Measurements from ENCODE around the gene HPSE2.

HPSE2 gene

GRCh38 chr10:98446661-98447221 is 788.9 kb downstream of the HPSE2 start, which contains the start of gene HPS1:
Gene HPS1, minus strand, starts transcription at chr10:98446935. Its CDS starts 3,695 bp downstream, at chr10:98443240.
- TF ChIP-seq CTCF (IDR thresholded peaks at IDR 0.05; ENCODE audit: borderline replicate concordance, extremely low read depth, low read length, poor library complexity, severe bottlenecking), result peak; percentile 7
- no peak for TF ChIP-seq EZH2 (IDR thresholded peaks at IDR 0.05; ENCODE audit: borderline replicate concordance, low read depth, low read length, severe bottlenecking)
- peak; percentile 88 for DNase-seq

GRCh38 chr10:98446151-98446660 is 789.4 kb downstream of the HPSE2 start:
- Histone ChIP-seq H3K9ac (ENCODE audit: low read depth, low read length) (peak overlapping the region; percentile 84), H2AFZ (ENCODE audit: low read depth, low read length) (peak overlapping the region; percentile 100)
- no peak for DNase-seq

More at GRCh38 chr10:98446661-98447221, 788.9 kb downstream of the HPSE2 start, which contains the start of gene HPS1:
- Histone ChIP-seq H3K27me3 (ENCODE audit: insufficient read depth, low read length, poor library complexity) (peaks cover 5% of the 10 kb centered on the region), H4K20me1 (ENCODE audit: insufficient read depth, low read length) (no peaks in the 10 kb centered on the region; the same call in 1 of the 2 replicates), H3K79me2 (ENCODE audit: insufficient read depth, low read length) (peaks cover 31% of the 10 kb centered on the region), H3K4me1 (ENCODE audit: insufficient read depth, low read length) (peaks cover 32% of the 10 kb centered on the region), H3K9ac (ENCODE audit: low read depth, low read length) (peak within 1 kb of the TSS; percentile 84), H3K9me3 (ENCODE audit: insufficient read depth, low read length, severe bottlenecking) (no peaks in the 10 kb centered on the region), H3K27ac (ENCODE audit: low read length) (peak within 1 kb of the TSS; percentile 93), H3K36me3 (ENCODE audit: insufficient read depth, low read length) (peaks cover 36% of the 10 kb centered on the region), H3K4me2 (ENCODE audit: insufficient read depth, low read length) (peak within 1 kb of the TSS; percentile 85), H3K4me3 (ENCODE audit: low read depth in 1 of 2, low read length in 2 of 2) (peak within 1 kb of the TSS; percentile 70 to 99), H2AFZ (ENCODE audit: low read depth, low read length) (peak within 1 kb of the TSS; percentile 100)
- ATAC-seq (ENCODE audit: insufficient read depth, low read depth), result peak; percentile 94

GRCh38 chr10:98445200-98445812 is 790.3 kb downstream of the HPSE2 start:
- peaks cover 46% of the 10 kb centered on the region for H3K36me3 ChIP-seq (ENCODE audit: insufficient read depth, low read length)
- no peak for DNase-seq
- peak overlapping the region; percentile 85 for H3K4me2 ChIP-seq (ENCODE audit: insufficient read depth, low read length)
- H3K27ac ChIP-seq (ENCODE audit: low read length), result 0 out of 2 replicates have a peak overlapping the region, but pooled peaks have one; percentile 93
- no peak for ATAC-seq (ENCODE audit: insufficient read depth, low read depth)
- H4K20me1 ChIP-seq (ENCODE audit: insufficient read depth, low read length), result no peaks in the 10 kb centered on the region; the same call in 1 of the 2 replicates
- no peak for TF ChIP-seq EZH2 (IDR thresholded peaks at IDR 0.05; ENCODE audit: borderline replicate concordance, low read depth, low read length, severe bottlenecking)
- no peak for TF ChIP-seq CTCF (IDR thresholded peaks at IDR 0.05; ENCODE audit: borderline replicate concordance, extremely low read depth, low read length, poor library complexity, severe bottlenecking)
- H3K4me1 ChIP-seq (ENCODE audit: insufficient read depth, low read length), result peaks cover 32% of the 10 kb centered on the region
- peaks cover under 1% of the 10 kb centered on the region for H3K27me3 ChIP-seq (ENCODE audit: insufficient read depth, low read length, poor library complexity)
- no peaks in the 10 kb centered on the region for H3K9me3 ChIP-seq (ENCODE audit: insufficient read depth, low read length, severe bottlenecking)
- no peak overlapping the region for H2AFZ ChIP-seq (ENCODE audit: low read depth, low read length)
- peak overlapping the region; percentile 84 for H3K9ac ChIP-seq (ENCODE audit: low read depth, low read length)
- peak overlapping the region in 1 of 2 experiments; percentile 99; a peak in 2 of 4 replicates for H3K4me3 ChIP-seq (ENCODE audit: low read depth in 1 of 2, low read length in 2 of 2)
- H3K79me2 ChIP-seq (ENCODE audit: insufficient read depth, low read length), result peaks cover 31% of the 10 kb centered on the region

More at GRCh38 chr10:98446151-98446660, 789.4 kb downstream of the HPSE2 start:
- peaks cover 32% of the 10 kb centered on the region for H3K4me1 ChIP-seq (ENCODE audit: insufficient read depth, low read length)
- H4K20me1 ChIP-seq (ENCODE audit: insufficient read depth, low read length), result no peaks in the 10 kb centered on the region; the same call in 1 of the 2 replicates
- ATAC-seq (ENCODE audit: insufficient read depth, low read depth), result peak; percentile 60
- peak overlapping the region; percentile 93 for H3K27ac ChIP-seq (ENCODE audit: low read length)
- peaks cover 5% of the 10 kb centered on the region for H3K27me3 ChIP-seq (ENCODE audit: insufficient read depth, low read length, poor library complexity)
- no peaks in the 10 kb centered on the region for H3K9me3 ChIP-seq (ENCODE audit: insufficient read depth, low read length, severe bottlenecking)
- TF ChIP-seq CTCF (IDR thresholded peaks at IDR 0.05; ENCODE audit: borderline replicate concordance, extremely low read depth, low read length, poor library complexity, severe bottlenecking) (no peak), EZH2 (IDR thresholded peaks at IDR 0.05; ENCODE audit: borderline replicate concordance, low read depth, low read length, severe bottlenecking) (no peak)
- H3K36me3 ChIP-seq (ENCODE audit: insufficient read depth, low read length), result peaks cover 42% of the 10 kb centered on the region
- peak overlapping the region; percentile 70 to 99; a peak in 3 of 4 replicates for H3K4me3 ChIP-seq (ENCODE audit: low read depth in 1 of 2, low read length in 2 of 2)
- peaks cover 31% of the 10 kb centered on the region for H3K79me2 ChIP-seq (ENCODE audit: insufficient read depth, low read length)
- H3K4me2 ChIP-seq (ENCODE audit: insufficient read depth, low read length), result peak overlapping the region; percentile 85

All from DND-41 (cell line).